LNCaP clone FGC (cell line): Measurements from ENCODE around the gene LCP2.

ENCODE experiments used
- DNase-seq: peaks from one replicate; pipeline ENCODE4 v3.0.0-alpha.2; 2011; ENCODE audit warnings: low read depth
- H3K4me3 ChIP-seq: 2 replicates; pipeline ENCODE4 v1.5.1; 2011; ENCODE audit warnings: mild to moderate bottlenecking, low read depth, low read length, control low read depth
- TF ChIP-seq, protein P1 (sequence below): IDR thresholded peaks from 2 replicates; pipeline ENCODE4 v1.5.1; 2012; ENCODE audit warnings: mild to moderate bottlenecking; ENCODE audit not compliant: control insufficient read depth, insufficient read depth; ENCODE audit errors: extremely low read depth

LCP2 gene

DNA sequence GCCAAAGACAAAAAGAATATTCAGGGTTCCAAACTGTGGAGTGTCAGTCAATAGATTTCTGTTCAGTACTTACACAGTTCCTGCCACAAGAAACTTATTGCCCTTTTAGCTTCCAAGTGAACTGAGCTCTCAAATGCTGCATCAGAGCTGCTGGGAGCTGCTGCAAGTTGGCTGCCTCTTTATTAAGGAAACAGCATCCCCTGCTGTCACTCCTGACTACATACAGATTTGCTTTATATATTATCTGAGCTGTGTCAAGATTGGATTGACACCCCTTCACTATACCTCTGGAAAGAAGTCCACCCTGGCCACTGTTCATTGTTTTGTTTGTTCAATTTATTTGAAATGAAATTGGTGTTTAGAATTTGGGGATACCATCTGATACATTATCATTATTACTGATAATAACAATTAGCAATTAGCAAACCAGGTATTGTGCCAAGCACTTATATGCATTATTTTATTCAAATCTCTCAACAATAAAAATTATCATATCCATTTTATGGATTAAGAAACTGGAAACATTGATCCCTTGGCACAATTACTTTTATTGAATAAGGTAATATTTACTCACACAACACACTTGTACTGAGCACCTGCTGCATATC, 81.2 kb downstream of the LCP2 start:
- TF ChIP-seq, protein P1, sequence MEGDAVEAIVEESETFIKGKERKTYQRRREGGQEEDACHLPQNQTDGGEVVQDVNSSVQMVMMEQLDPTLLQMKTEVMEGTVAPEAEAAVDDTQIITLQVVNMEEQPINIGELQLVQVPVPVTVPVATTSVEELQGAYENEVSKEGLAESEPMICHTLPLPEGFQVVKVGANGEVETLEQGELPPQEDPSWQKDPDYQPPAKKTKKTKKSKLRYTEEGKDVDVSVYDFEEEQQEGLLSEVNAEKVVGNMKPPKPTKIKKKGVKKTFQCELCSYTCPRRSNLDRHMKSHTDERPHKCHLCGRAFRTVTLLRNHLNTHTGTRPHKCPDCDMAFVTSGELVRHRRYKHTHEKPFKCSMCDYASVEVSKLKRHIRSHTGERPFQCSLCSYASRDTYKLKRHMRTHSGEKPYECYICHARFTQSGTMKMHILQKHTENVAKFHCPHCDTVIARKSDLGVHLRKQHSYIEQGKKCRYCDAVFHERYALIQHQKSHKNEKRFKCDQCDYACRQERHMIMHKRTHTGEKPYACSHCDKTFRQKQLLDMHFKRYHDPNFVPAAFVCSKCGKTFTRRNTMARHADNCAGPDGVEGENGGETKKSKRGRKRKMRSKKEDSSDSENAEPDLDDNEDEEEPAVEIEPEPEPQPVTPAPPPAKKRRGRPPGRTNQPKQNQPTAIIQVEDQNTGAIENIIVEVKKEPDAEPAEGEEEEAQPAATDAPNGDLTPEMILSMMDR = peak; percentile 97
- peak; percentile 43 for DNase-seq
- no peak overlapping the region for H3K4me3 ChIP-seq

DNA sequence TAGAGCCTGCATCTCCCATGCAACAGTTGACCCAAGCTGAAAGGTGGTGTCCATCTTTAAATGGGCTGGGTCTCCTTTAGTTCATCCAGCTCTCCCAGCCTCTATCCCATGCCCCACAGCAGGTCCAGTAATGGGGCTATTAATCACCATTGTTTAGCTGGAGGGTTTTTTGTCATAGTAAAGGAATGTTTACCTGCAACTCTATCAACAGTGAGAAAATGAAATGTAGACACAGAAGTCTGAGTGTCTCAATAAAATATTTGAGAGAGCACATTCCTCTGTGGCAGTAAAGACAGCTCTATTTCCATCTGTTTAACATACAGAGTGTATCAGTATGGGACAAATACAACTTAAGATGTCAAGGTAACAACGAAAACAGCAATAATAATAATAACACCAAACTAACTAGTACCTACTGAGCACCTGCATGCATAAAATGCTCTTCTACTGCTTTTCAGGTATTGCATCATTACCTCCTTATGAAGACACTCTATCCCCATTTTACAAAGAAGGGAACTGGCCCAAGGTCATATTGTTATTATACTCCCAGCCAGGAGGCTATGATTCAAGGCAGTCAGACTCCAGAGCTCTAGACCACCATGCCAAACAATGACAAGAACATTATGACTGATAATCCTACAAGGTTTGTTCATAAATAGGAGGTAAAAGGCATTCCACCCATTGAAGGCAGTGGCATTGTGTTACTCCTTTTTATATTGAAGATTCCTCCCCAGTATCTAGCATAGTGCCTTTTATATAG, 85.8 kb downstream of the LCP2 start:
- H3K4me3 ChIP-seq = no peak overlapping the region
- TF ChIP-seq, protein P1 = no peak
- no peak for DNase-seq

DNA sequence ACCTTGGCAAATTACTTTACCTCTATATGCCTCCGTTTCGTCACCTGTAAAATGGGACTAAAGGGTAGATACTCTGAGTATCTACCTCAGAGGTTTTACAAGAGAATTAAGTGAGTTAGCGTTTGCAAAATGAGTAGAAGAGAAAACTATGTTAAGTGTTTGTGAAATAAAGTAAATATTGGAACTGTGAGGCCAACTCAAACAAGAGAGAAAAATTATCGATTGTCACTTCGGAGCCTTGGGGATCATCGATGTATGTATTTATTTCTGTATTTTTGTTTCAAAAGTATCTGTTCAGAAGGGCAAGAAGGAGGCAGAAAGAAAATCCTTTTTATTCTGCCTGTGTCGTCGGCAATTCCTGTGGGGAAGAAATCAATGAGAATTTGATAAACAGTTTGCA, 90.6 kb downstream of the LCP2 start:
- TF ChIP-seq, protein P1 = no peak

DNA sequence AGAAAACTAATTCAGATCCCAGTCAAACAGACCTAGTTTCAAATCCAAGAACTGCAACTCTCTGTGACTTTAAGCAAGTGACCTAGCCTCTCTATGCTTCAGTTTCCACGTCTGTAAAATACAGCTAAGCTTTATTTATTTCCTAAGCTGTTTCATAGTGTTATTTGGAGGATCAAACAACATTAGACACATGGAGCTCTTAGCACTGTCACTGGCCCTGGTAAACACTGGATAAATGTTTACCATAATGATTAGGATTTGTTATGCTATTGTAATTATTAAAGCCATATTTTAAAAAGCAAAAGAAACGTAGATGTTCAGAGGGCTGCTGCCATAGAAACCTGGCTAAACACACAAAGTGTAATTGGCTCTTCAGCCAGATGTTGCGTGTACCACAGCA, 91.4 kb downstream of the LCP2 start:
- H3K4me3 ChIP-seq = no peak overlapping the region
- no peak for DNase-seq
- TF ChIP-seq, protein P1 = no peak

More for the DNA sequence above, 90.6 kb downstream of the LCP2 start:
- no peak for DNase-seq
- no peak overlapping the region for H3K4me3 ChIP-seq

DNA sequence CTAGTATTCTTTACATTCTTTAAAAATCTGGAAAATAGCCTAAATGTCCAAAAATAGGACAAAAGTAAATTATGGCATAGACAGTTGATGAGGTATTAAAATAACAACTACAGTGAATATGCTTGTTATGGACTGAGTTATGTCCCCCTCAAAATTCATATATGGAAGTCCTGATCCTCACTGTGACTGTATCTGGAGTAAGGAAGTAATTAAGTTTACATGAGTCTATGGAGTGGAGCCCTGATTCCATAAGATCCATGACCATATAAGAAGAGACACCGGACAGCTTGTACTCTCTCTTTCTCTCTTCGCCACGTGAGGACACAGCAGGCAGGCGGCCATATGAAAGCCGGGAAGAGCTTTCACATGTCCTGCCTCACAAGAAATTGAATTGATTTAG, 93.4 kb downstream of the LCP2 start:
- TF ChIP-seq, protein P1 = no peak
- DNase-seq = no peak
- no peak overlapping the region for H3K4me3 ChIP-seq

DNA sequence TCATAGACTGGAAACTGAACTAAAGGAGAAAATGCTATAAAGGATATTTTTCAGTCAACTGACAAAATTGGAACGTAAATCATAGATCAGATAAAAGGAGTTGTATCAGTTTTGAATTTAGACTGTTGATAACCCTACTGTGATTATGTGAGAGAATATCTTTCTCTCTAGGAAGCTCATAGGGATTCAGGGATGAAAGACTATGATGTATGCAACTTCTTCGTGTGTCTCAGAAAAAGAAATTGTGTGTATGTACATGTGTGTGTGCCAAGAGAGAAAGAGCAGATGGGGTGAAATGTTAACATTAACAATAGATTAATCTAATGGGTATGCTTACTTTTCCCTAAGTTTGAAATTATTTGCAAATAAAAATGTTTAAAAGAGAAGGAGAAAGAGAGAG, 95.5 kb downstream of the LCP2 start:
- DNase-seq = no peak
- TF ChIP-seq, protein P1 = no peak
- no peak overlapping the region for H3K4me3 ChIP-seq
